Breast epithelium (tissue), 4 donors: Measurements from ENCODE around the gene FMNL2. TPM values are rescaled to one million over a fixed set of nuclear protein-coding genes. Genes with fewer than 3 reads are reported as not detected.

Experiments
- DNase-seq, 2 donors: peaks; one replicate each; pipeline ENCODE4 v3.0.0-alpha.2; 2019; ENCODE audit warnings: low spot score in 2 of 2
- H3K27ac ChIP-seq, 2 donors: fragments of 200-600 bp; sonication (generic) in 1 of 2; one replicate each; pipeline ENCODE4 v1.5.1; 2016 to 2019; ENCODE audit warnings: mild to moderate bottlenecking in 1 of 2
- H3K27me3 ChIP-seq, 2 donors: fragments of 200-600 bp; sonication (generic) in 1 of 2; one replicate each; pipeline versions ENCODE4 v1.5.1 to v1.6.0; 2017 to 2019; ENCODE audit warnings: control low read depth in 1 of 2, mild to moderate bottlenecking in 1 of 2
- H3K36me3 ChIP-seq: fragments of 200-600 bp; one replicate; pipeline ENCODE4 v1.5.1; 2019
- H3K4me1 ChIP-seq, 2 donors: fragments of 200-600 bp; sonication (generic); one replicate each; pipeline ENCODE4 v1.5.1; 2016 to 2019; ENCODE audit warnings: control low read depth in 1 of 2
- H3K4me3 ChIP-seq, 3 donors: fragments of 200-600 bp; sonication (generic); 1 replicate in 2 of 3; 2 replicates in 1 of 3; pipeline ENCODE4 v1.5.1; 2016 to 2019; ENCODE audit warnings: mild to moderate bottlenecking in 3 of 3, moderate library complexity in 2 of 3
- H3K9me3 ChIP-seq, 2 donors: fragments of 200-600 bp; sonication (generic) in 1 of 2; one replicate each; pipeline ENCODE4 v1.5.1; 2016 to 2019; ENCODE audit warnings: control low read depth in 1 of 2
- POLR2A ChIP-seq: fragments of 450-650 bp; IDR thresholded peaks from one replicate; pipeline ENCODE4 v1.6.1; 2016; ENCODE audit warnings: antibody characterized with exemption, mild to moderate bottlenecking, moderate library complexity
- POLR2AphosphoS5 ChIP-seq, 3 donors: sonication (generic); formaldehyde crosslinking; IDR thresholded peaks; one replicate each; pipeline ENCODE4 v1.6.1; 2017; ENCODE audit warnings: antibody characterized with exemption in 3 of 3
- intact Hi-C: fragments of 100-400 bp; cut with DNase I; formaldehyde crosslinking; loops from one replicate; pipeline ENCODE4 v1.15.1; 2023; ENCODE audit warnings: low total_unique reads
- total RNA-seq, 3 donors: library from RNA; depleted of rRNA; stranded (reverse); fragments of >200 nt; gene quantifications; one replicate each; pipeline ENCODE4 v1.1.0, GENCODE V29; 2016
- TF ChIP-seq, protein P1 (sequence below), 3 donors: fragments of 450-650 bp; IDR thresholded peaks; one replicate each; pipeline ENCODE4 v1.5.1; 2016 to 2017; ENCODE audit warnings: antibody characterized with exemption in 3 of 3, mild to moderate bottlenecking in 3 of 3, moderate library complexity in 3 of 3

The FMNL2 gene
- total RNA-seq, 3 donors from 2014 or later, result 36.1 to 78.1 (median 40.0) TPM

DNA sequence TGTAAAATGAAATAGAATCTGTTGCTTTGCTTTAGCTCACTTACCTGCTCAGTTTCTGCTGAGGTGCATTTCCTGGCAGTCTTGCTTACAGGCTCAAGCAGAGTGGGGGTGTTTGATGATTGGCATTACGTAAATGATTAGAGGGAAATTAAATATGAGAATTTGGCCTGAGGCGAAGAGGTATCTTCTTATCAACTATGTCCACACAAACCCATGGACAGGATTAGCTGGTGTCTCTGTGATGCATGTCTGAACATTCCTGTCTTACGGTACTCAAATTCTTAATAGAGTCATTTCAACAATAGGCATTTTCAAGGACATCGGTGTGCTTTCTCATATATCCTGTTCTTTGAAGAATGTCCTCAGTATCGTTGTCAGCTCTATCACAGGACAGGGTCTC, 280.2 kb downstream of the FMNL2 start:
- H3K27me3 ChIP-seq, result no peaks in the 10 kb centered on the region
- TF ChIP-seq POLR2AphosphoS5 (IDR thresholded peaks at IDR 0.05), result no peak
- TF ChIP-seq POLR2A, result no peak
- TF ChIP-seq, protein P1, sequence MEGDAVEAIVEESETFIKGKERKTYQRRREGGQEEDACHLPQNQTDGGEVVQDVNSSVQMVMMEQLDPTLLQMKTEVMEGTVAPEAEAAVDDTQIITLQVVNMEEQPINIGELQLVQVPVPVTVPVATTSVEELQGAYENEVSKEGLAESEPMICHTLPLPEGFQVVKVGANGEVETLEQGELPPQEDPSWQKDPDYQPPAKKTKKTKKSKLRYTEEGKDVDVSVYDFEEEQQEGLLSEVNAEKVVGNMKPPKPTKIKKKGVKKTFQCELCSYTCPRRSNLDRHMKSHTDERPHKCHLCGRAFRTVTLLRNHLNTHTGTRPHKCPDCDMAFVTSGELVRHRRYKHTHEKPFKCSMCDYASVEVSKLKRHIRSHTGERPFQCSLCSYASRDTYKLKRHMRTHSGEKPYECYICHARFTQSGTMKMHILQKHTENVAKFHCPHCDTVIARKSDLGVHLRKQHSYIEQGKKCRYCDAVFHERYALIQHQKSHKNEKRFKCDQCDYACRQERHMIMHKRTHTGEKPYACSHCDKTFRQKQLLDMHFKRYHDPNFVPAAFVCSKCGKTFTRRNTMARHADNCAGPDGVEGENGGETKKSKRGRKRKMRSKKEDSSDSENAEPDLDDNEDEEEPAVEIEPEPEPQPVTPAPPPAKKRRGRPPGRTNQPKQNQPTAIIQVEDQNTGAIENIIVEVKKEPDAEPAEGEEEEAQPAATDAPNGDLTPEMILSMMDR (IDR thresholded peaks at IDR 0.05), result no peak
- no peak overlapping the region for H3K27ac ChIP-seq
- intact Hi-C loops, result no loop called here
- no peak overlapping the region for H3K4me3 ChIP-seq
- H3K36me3 ChIP-seq, result no peaks in the 10 kb centered on the region
- H3K4me1 ChIP-seq, result no peaks in the 10 kb centered on the region
- DNase-seq, result no peak
- no peaks in the 10 kb centered on the region for H3K9me3 ChIP-seq

- intact Hi-C loops, result no loop called here
- no peaks in the 10 kb centered on the region for H3K27me3 ChIP-seq
- no peaks in the 10 kb centered on the region for H3K4me1 ChIP-seq
- no peaks in the 10 kb centered on the region for H3K9me3 ChIP-seq
- no peaks in the 10 kb centered on the region for H3K36me3 ChIP-seq
- TF ChIP-seq, protein P1 (IDR thresholded peaks at IDR 0.05), result no peak
- no peak for TF ChIP-seq POLR2A
- TF ChIP-seq POLR2AphosphoS5 (IDR thresholded peaks at IDR 0.05), result no peak
- H3K27ac ChIP-seq, result peak overlapping the region in 1 of 2 donors; percentile 20
- no peak for DNase-seq
- no peak overlapping the region for H3K4me3 ChIP-seq
Measured at GRCh38 chr2:152617456-152618192, 282.6 kb downstream of the FMNL2 start.

- H3K27ac ChIP-seq, result peak overlapping the region in 1 of 2 donors; percentile 20
- no peak for TF ChIP-seq POLR2AphosphoS5 (IDR thresholded peaks at IDR 0.05)
- TF ChIP-seq, protein P1 (IDR thresholded peaks at IDR 0.05), result no peak
- TF ChIP-seq POLR2A, result no peak
- H3K9me3 ChIP-seq, result no peaks in the 10 kb centered on the region
- H3K4me3 ChIP-seq, result no peak overlapping the region
- no peaks in the 10 kb centered on the region for H3K27me3 ChIP-seq
- no peak for DNase-seq
- intact Hi-C loops, result no loop called here
- no peaks in the 10 kb centered on the region for H3K36me3 ChIP-seq
- H3K4me1 ChIP-seq, result no peaks in the 10 kb centered on the region
Measured at GRCh38 chr2:152618193-152618564, 283.2 kb downstream of the FMNL2 start.

DNA sequence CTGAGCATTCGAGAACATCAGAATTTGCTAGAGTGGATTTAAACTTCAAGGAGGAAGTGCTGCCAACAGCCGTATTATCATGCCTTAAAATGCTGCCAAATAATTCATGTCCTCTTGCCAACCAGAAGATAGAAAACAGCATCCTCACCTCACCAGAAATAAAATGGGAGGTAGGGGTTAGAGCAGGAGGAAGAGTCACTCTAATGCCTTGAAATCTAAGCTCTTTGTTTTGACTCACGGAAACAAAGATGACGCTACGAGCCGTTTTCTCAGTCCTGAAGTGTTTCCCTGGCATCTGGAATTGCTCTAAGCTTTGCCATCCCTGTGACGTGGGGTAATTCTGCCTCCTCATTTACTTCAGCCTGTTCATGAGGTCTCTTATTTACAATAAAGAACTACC, 285.2 kb downstream of the FMNL2 start:
- no peak overlapping the region for H3K4me3 ChIP-seq
- DNase-seq, result no peak
- H3K27me3 ChIP-seq, result no peaks in the 10 kb centered on the region
- no peak for TF ChIP-seq POLR2AphosphoS5 (IDR thresholded peaks at IDR 0.05)
- TF ChIP-seq POLR2A, result no peak
- TF ChIP-seq, protein P1 (IDR thresholded peaks at IDR 0.05), result no peak
- H3K36me3 ChIP-seq, result no peaks in the 10 kb centered on the region
- intact Hi-C loops, result loop anchor here (10.0 kb wide), 1 partner anchor 425 kb away; no protein-coding TSS in a partner anchor
- H3K27ac ChIP-seq, result no peak overlapping the region
- H3K4me1 ChIP-seq, result no peaks in the 10 kb centered on the region
- H3K9me3 ChIP-seq, result no peaks in the 10 kb centered on the region

- no peaks in the 10 kb centered on the region for H3K36me3 ChIP-seq
- TF ChIP-seq, protein P1 (IDR thresholded peaks at IDR 0.05), result no peak
- TF ChIP-seq POLR2A, result no peak
- no peak for TF ChIP-seq POLR2AphosphoS5 (IDR thresholded peaks at IDR 0.05)
- no peak for DNase-seq
- H3K4me3 ChIP-seq, result no peak overlapping the region
- intact Hi-C loops, result loop anchor here (10.0 kb wide), 1 partner anchor 426 kb away; no protein-coding TSS in a partner anchor
- H3K27me3 ChIP-seq, result no peaks in the 10 kb centered on the region
- no peaks in the 10 kb centered on the region for H3K4me1 ChIP-seq
- no peaks in the 10 kb centered on the region for H3K9me3 ChIP-seq
- no peak overlapping the region for H3K27ac ChIP-seq
Measured at GRCh38 chr2:152620985-152621384, 286.0 kb downstream of the FMNL2 start.
